ENCODE data around the gene CKAP5.

- TF ChIP-seq ZFP30 (CRISPR knock-in tag; IDR thresholded peaks at IDR 0.05) (no peak), SNAI2 (CRISPR knock-in tag; IDR thresholded peaks at IDR 0.05) (no peak), OSR1 (CRISPR knock-in tag; IDR thresholded peaks at IDR 0.05) (no peak), TSHZ2 (CRISPR knock-in tag; IDR thresholded peaks at IDR 0.05) (no peak), ZC3H10 (CRISPR knock-in tag; IDR thresholded peaks at IDR 0.05) (no peak), TOX (CRISPR knock-in tag; IDR thresholded peaks at IDR 0.05; ENCODE audit: borderline replicate concordance) (no peak), POU6F1 (CRISPR knock-in tag; IDR thresholded peaks at IDR 0.05; ENCODE audit: borderline replicate concordance, low read depth) (no peak), RARB (CRISPR knock-in tag; IDR thresholded peaks at IDR 0.05) (no peak), ZNF70 (CRISPR knock-in tag; IDR thresholded peaks at IDR 0.05) (no peak)
Measured at GRCh38 chr11:46892838-46893237, 46.8 kb upstream of the CKAP5 start.
